Esophagus muscularis mucosa (tissue), 3 donors: ENCODE data around the gene MOB2.

ENCODE experiments used
- CTCF ChIP-seq, 3 experiments: fragments of 200-600 bp in 2 of 3; fragments of 450-650 bp in 1 of 3; sonication (generic) in 2 of 3; IDR thresholded peaks; one replicate each; pipeline ENCODE4 v1.5.1; 2017 to 2019; ENCODE audit warnings: antibody characterized with exemption in 3 of 3, mild to moderate bottlenecking in 2 of 3, moderate library complexity in 1 of 3
- POLR2A ChIP-seq: fragments of 450-650 bp; IDR thresholded peaks from one replicate; pipeline ENCODE4 v1.6.1; 2017; ENCODE audit warnings: antibody characterized with exemption, moderate library complexity, mild to moderate bottlenecking, low read depth

- no peak for TF ChIP-seq POLR2A
- TF ChIP-seq CTCF (IDR thresholded peaks at IDR 0.05) = no peak
These were observed 46.1 kb downstream of the MOB2 start for GRCh38 chr11:1440496-1440895.
